ENCODE results near the gene SLC1A3. TPM values are rescaled to one million over a fixed set of nuclear protein-coding genes. Genes with fewer than 3 reads are reported as not detected.

SLC1A3 gene
- total RNA-seq, 4 donors from 2014 or later = 2.3 to 15.8 (median 9.9) TPM

GRCh38 chr5:36624277-36624676 is 17.9 kb downstream of the SLC1A3 start:
- Histone ChIP-seq H3K36me3 (no peaks in the 10 kb centered on the region), H3K4me1 (no peaks in the 10 kb centered on the region), H3K27me3 (no peaks in the 10 kb centered on the region), H3K4me3 (no peak overlapping the region), H3K9me3 (no peaks in the 10 kb centered on the region), H3K27ac (no peak overlapping the region)
- intact Hi-C loops (cut with DNase I; ENCODE audit: low total_unique reads) = no loop called here
- TF ChIP-seq, protein P1, sequence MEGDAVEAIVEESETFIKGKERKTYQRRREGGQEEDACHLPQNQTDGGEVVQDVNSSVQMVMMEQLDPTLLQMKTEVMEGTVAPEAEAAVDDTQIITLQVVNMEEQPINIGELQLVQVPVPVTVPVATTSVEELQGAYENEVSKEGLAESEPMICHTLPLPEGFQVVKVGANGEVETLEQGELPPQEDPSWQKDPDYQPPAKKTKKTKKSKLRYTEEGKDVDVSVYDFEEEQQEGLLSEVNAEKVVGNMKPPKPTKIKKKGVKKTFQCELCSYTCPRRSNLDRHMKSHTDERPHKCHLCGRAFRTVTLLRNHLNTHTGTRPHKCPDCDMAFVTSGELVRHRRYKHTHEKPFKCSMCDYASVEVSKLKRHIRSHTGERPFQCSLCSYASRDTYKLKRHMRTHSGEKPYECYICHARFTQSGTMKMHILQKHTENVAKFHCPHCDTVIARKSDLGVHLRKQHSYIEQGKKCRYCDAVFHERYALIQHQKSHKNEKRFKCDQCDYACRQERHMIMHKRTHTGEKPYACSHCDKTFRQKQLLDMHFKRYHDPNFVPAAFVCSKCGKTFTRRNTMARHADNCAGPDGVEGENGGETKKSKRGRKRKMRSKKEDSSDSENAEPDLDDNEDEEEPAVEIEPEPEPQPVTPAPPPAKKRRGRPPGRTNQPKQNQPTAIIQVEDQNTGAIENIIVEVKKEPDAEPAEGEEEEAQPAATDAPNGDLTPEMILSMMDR (IDR thresholded peaks at IDR 0.05) = no peak
- TF ChIP-seq POLR2A (IDR thresholded peaks at IDR 0.05) = no peak
- DNase-seq = no peak

DNA sequence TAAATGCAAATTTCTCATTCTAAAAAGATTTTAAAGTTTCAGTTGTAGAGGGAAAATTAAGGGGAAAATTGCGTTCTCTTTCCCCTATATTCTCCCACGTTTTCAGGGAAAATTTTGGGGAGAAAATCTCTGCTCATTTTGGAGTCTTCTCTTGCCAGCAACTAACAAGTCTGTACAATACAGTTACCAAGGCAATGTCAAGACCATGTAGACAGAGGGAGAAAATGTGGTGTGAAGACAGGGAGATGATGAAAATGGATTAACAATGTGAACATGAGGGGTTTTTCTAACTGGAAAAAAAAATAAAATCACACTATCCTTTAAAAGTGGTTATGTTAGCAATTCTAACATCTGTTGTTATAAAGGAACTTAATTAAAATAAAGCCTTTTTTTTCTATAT is 22.3 kb downstream of the SLC1A3 start:
- no peak for TF ChIP-seq POLR2A (IDR thresholded peaks at IDR 0.05)
- TF ChIP-seq, protein P1 (IDR thresholded peaks at IDR 0.05) = no peak
- Histone ChIP-seq H3K4me3 (no peak overlapping the region), H3K27ac (no peak overlapping the region), H3K9me3 (no peaks in the 10 kb centered on the region), H3K36me3 (no peaks in the 10 kb centered on the region), H3K27me3 (no peaks in the 10 kb centered on the region), H3K4me1 (no peaks in the 10 kb centered on the region)
- no peak for DNase-seq
- intact Hi-C loops (cut with DNase I; ENCODE audit: low total_unique reads) = no loop called here

- TF ChIP-seq POLR2A (IDR thresholded peaks at IDR 0.05) = no peak
- TF ChIP-seq, protein P1 (IDR thresholded peaks at IDR 0.05) = no peak
- Histone ChIP-seq H3K4me3 (no peak overlapping the region), H3K27me3 (no peaks in the 10 kb centered on the region), H3K4me1 (no peaks in the 10 kb centered on the region), H3K27ac (no peak overlapping the region), H3K36me3 (no peaks in the 10 kb centered on the region), H3K9me3 (no peaks in the 10 kb centered on the region)
- DNase-seq = no peak
- intact Hi-C loops (cut with DNase I; ENCODE audit: low total_unique reads) = no loop called here
These were observed 23.3 kb downstream of the SLC1A3 start for GRCh38 chr5:36629729-36630128.

- intact Hi-C loops (cut with DNase I; ENCODE audit: low total_unique reads) = no loop called here
- no peak overlapping the region for H3K27ac ChIP-seq
- no peak for DNase-seq
- H3K27me3 ChIP-seq = no peaks in the 10 kb centered on the region
- TF ChIP-seq, protein P1 (IDR thresholded peaks at IDR 0.05) = no peak
- no peak for TF ChIP-seq POLR2A (IDR thresholded peaks at IDR 0.05)
- H3K9me3 ChIP-seq = no peaks in the 10 kb centered on the region
- H3K36me3 ChIP-seq = no peaks in the 10 kb centered on the region
- no peak overlapping the region for H3K4me3 ChIP-seq
- no peaks in the 10 kb centered on the region for H3K4me1 ChIP-seq
These were observed 24.1 kb downstream of the SLC1A3 start for GRCh38 chr5:36630201-36631145.

- no peak for DNase-seq
- no peak overlapping the region for H3K4me3 ChIP-seq
- H3K27ac ChIP-seq = no peak overlapping the region
- no peaks in the 10 kb centered on the region for H3K36me3 ChIP-seq
- no peak for TF ChIP-seq POLR2A (IDR thresholded peaks at IDR 0.05)
- TF ChIP-seq, protein P1 (IDR thresholded peaks at IDR 0.05) = no peak
- no peaks in the 10 kb centered on the region for H3K4me1 ChIP-seq
- H3K27me3 ChIP-seq = no peaks in the 10 kb centered on the region
- intact Hi-C loops (cut with DNase I; ENCODE audit: low total_unique reads) = no loop called here
- H3K9me3 ChIP-seq = no peaks in the 10 kb centered on the region
These were observed 24.7 kb downstream of the SLC1A3 start for GRCh38 chr5:36631154-36631553.

Data from uterus (tissue), 4 donors.